ENCODE measurements around the gene ZNF655.

DNA sequence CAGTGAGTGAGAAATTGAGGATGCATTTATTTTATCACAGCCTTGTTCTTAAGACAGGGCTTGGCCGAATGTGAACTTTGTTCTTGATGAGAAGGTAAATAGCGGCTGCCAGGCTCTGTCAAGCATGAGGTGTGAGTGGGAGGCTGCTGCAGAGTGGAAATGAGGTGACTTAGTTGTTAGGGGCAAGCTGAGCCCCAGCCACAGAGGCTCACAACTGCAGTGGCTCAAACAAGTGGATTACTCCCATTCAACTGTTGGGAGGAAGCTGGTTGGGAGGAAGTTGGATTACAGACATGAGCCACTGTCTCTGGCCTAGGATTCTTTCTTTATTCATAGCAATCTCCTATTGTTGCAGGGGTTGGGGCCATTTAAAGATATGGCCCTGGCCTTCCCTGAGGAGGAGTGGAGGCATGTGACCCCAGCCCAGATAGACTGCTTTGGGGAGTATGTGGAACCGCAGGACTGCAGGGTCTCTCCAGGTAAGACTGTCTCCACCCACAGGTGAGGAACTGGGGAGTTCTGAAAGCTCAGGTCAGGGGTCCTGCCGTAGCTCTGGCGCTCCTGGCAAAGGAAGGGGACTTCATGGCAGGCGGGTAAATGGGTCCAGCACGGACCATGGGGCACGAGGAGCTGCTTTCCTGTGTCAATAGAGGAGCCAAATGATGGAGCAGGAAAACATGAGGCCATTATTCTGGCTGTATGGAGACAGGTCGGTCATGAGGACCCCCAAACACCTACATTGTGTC is 65.4 kb downstream of the ZNF655 start:
- no peak for TF ChIP-seq EZH2phosphoT487 (IDR thresholded peaks at IDR 0.05; ENCODE audit: unreplicated experiment)
- no peak for TF ChIP-seq CTCF (conservative IDR thresholded peaks at IDR 0.05; ENCODE audit: low read depth in 2 of 2)
- TF ChIP-seq POLR2AphosphoS5 (IDR thresholded peaks at IDR 0.05; ENCODE audit: low read depth) = no peak
- TF ChIP-seq ZNF331 (CRISPR knock-in tag; IDR thresholded peaks at IDR 0.05; ENCODE audit: low read depth) = no peak
- TF ChIP-seq EZH2 (IDR thresholded peaks at IDR 0.05; ENCODE audit: low read depth, unreplicated experiment) = no peak
- no peak for TF ChIP-seq JUNB (IDR thresholded peaks at IDR 0.05; ENCODE audit: unreplicated experiment)

Data from GM23338 (cell line).